K562 (cell line): ENCODE data around the gene ANO9. TPM values are rescaled to one million over a fixed set of nuclear protein-coding genes. Genes with fewer than 3 reads are reported as not detected.

Experiments
- CHAMP1 ChIP-seq: fragments of 450-650 bp; IDR thresholded peaks from 2 replicates; pipeline ENCODE4 v1.6.1; 2016; ENCODE audit warnings: mild to moderate bottlenecking
- DLX4 ChIP-seq: fragments of 250-450 bp; sonication (Bioruptor Pico); IDR thresholded peaks from 2 replicates; pipeline ENCODE4 v1.6.1; 2021; ENCODE audit warnings: mild to moderate bottlenecking
- HNRNPH1 ChIP-seq: fragments of 200-400 bp; formaldehyde crosslinking; optimal IDR thresholded peaks from 2 replicates; pipeline ENCODE3; 2017; ENCODE audit warnings: low read depth, mild to moderate bottlenecking, low read length, moderate library complexity
- MCM7 ChIP-seq, 2 experiments: fragments of 450-650 bp; IDR thresholded peaks; 2 replicates each; pipeline ENCODE4 v1.6.1; 2016 to 2018
- SPI1 ChIP-seq: IDR thresholded peaks from 2 replicates; pipeline ENCODE4 v1.6.1; 2011; ENCODE audit warnings: low read depth, low read length, control low read depth, borderline replicate concordance
- ZNF561 ChIP-seq: fragments of 450-650 bp; formaldehyde crosslinking; conservative IDR thresholded peaks from 2 replicates; pipeline ENCODE4 v1.4.0; 2020; ENCODE audit warnings: mild to moderate bottlenecking, moderate library complexity
- ZNF695 ChIP-seq: fragments of 450-650 bp; formaldehyde crosslinking; IDR thresholded peaks from 2 replicates; pipeline ENCODE4 v1.4.0; 2020; ENCODE audit warnings: mild to moderate bottlenecking, moderate library complexity
- polyA plus RNA-seq, 8 experiments: library from polyadenylated mRNA; depleted of rRNA in 4 of 8; stranded (reverse) in 5 of 8; unstranded in 3 of 8; fragments of >200 nt; fragmentation: Nextera tagmentation in 2 of 8; fragmentation: Illumina TruSeq in 1 of 8; extraction: Ambion mirVana in 2 of 8; extraction: Trizol in 1 of 8; gene quantifications; 2 replicates each; pipeline versions ENCODE4 v1.2.1 to v1.2.3, GENCODE V29; 2011 to 2014; ENCODE audit warnings: inconsistent platforms in 1 of 8, missing spikeins in 1 of 8
- total RNA-seq, 7 experiments: library from RNA; depleted of rRNA in 6 of 7; stranded (reverse); fragments of >200 nt in 6 of 7; fragmentation: Illumina TruSeq in 2 of 7; extraction: Trizol in 2 of 7; gene quantifications; 2 replicates each; pipeline versions ENCODE4 v1.2.1 to v1.2.3, GENCODE V29; 2011 to 2021; ENCODE audit warnings: low replicate concordance in 1 of 7
- TF ChIP-seq, protein P1 (sequence below): sonication (generic); formaldehyde crosslinking; IDR thresholded peaks from 2 replicates; pipeline ENCODE4 v1.8.0; 2023; ENCODE audit warnings: mild to moderate bottlenecking, missing genetic modification reagents

Gene ANO9
- total and polyA plus RNA-seq, 9 of the 15 experiments (the other 6 are each of a cell fraction or from before 2014, with no cell fraction given), result 0.20 to 14.5 (median 4.5) TPM

- no peak for TF ChIP-seq CHAMP1
- TF ChIP-seq DLX4 (CRISPR knock-in tag), result no peak
- no peak for TF ChIP-seq HNRNPH1
- TF ChIP-seq ZNF695, result no peak
- TF ChIP-seq, protein P1, sequence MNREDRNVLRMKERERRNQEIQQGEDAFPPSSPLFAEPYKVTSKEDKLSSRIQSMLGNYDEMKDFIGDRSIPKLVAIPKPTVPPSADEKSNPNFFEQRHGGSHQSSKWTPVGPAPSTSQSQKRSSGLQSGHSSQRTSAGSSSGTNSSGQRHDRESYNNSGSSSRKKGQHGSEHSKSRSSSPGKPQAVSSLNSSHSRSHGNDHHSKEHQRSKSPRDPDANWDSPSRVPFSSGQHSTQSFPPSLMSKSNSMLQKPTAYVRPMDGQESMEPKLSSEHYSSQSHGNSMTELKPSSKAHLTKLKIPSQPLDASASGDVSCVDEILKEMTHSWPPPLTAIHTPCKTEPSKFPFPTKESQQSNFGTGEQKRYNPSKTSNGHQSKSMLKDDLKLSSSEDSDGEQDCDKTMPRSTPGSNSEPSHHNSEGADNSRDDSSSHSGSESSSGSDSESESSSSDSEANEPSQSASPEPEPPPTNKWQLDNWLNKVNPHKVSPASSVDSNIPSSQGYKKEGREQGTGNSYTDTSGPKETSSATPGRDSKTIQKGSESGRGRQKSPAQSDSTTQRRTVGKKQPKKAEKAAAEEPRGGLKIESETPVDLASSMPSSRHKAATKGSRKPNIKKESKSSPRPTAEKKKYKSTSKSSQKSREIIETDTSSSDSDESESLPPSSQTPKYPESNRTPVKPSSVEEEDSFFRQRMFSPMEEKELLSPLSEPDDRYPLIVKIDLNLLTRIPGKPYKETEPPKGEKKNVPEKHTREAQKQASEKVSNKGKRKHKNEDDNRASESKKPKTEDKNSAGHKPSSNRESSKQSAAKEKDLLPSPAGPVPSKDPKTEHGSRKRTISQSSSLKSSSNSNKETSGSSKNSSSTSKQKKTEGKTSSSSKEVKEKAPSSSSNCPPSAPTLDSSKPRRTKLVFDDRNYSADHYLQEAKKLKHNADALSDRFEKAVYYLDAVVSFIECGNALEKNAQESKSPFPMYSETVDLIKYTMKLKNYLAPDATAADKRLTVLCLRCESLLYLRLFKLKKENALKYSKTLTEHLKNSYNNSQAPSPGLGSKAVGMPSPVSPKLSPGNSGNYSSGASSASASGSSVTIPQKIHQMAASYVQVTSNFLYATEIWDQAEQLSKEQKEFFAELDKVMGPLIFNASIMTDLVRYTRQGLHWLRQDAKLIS (CRISPR knock-in tag), result no peak
- no peak for TF ChIP-seq ZNF561 (CRISPR knock-in tag)
- no peak for TF ChIP-seq SPI1
- TF ChIP-seq MCM7 (IDR thresholded peaks at IDR 0.05), result no peak
These were observed 33.4 kb downstream of the ANO9 start (continued) for GRCh38 chr11:408154-409007.
